Measurements from ENCODE around the gene KLF6.

GRCh38 chr10:3763035-3763456 is 22.0 kb downstream of the KLF6 start:
- TF ChIP-seq CTCF (conservative IDR thresholded peaks at IDR 0.05; ENCODE audit: low read depth, low read length): no peak
- TF ChIP-seq EZH2 (IDR thresholded peaks at IDR 0.05; ENCODE audit: borderline replicate concordance, low read depth, low read length, poor library complexity, severe bottlenecking): no peak

Data from A673 (cell line).